SHP77 (cell line): Measurements from ENCODE around the gene SLC8A3.
A peak's percentile ranks its signal among the peaks of the same experiment; 100 is the strongest.

Experiments
- DNase-seq, 2 experiments: peaks; one replicate each; lab custom pipeline; 2025; lab: John Stamatoyannopoulos, UW

SLC8A3 gene

GRCh38 chr14:70114621-70115156, 74.1 kb downstream of the SLC8A3 start:
- no peak for DNase-seq

- DNase-seq = no peak
Measured at GRCh38 chr14:70113211-70113610, 75.5 kb downstream of the SLC8A3 start.

DNA sequence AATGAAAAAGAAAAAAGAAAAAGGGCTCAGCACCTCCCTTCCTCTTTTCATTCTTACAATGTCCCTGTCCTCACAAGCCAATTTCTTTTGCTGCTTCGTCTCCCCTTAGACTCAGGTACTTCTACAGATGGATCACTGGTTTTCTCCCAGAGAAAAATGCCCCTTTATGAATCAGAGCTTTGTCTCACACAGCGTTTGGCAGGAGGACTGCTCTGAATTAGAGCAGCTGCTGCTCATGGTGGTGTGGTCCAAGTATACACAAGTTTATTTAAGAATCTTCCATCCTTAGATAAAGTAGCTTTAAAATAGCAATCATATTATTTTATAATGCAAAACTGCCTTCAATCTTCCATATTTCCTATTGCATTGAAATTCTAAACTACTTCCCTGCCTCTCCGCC, 80.3 kb downstream of the SLC8A3 start:
- DNase-seq = no peak

DNA sequence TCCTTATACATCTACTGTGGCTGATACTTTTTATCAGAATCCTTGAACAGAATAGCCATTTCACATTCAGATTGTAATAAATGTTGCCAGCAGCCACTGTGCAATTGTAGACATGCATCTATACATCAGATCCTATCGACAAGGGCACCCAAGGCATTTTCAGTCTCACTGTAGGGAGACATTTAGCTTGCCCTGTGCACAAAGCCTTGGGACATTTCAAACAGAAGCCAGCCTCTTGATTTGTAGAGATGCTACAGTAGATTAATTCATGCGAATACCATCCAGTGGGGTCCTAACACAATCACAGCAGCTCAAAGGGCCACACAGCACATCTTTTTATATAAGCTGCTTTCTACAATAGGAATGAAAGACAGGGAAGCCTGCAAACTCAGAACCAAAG, 81.4 kb downstream of the SLC8A3 start:
- no peak for DNase-seq

- no peak for DNase-seq
Measured at GRCh38 chr14:70100071-70100470, 88.7 kb downstream of the SLC8A3 start.

- no peak for DNase-seq
Measured at GRCh38 chr14:70098250-70098809, 90.4 kb downstream of the SLC8A3 start.

- DNase-seq = peak; percentile 43 to 73
Measured at GRCh38 chr14:70097576-70098249, 91.0 kb downstream of the SLC8A3 start.

GRCh38 chr14:70096866-70097265, 91.9 kb downstream of the SLC8A3 start:
- DNase-seq = peak; percentile 22 to 39

- DNase-seq = no peak
Measured at GRCh38 chr14:70094631-70095030, 94.1 kb downstream of the SLC8A3 start.

GRCh38 chr14:70094106-70094505, 94.6 kb downstream of the SLC8A3 start:
- DNase-seq = no peak

DNA sequence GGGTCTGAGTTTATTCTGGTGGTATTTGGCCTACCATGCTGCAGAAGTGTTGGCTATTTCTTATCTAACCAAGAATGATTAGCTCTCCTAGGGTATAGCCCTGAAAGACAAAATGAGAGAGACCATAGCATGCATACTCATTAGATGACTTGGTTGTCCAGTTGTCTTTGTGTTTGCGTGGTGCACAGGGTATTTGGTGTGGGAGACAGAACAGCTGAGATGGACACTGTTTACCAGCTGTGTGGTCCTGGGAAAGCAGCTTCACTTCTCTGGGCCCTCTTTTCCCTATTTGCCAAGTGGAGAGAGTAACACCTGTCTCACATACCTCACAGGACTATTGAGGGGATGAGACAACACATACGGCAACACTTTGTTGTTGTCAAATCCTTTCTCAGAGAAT, 95.6 kb downstream of the SLC8A3 start:
- DNase-seq = no peak

DNA sequence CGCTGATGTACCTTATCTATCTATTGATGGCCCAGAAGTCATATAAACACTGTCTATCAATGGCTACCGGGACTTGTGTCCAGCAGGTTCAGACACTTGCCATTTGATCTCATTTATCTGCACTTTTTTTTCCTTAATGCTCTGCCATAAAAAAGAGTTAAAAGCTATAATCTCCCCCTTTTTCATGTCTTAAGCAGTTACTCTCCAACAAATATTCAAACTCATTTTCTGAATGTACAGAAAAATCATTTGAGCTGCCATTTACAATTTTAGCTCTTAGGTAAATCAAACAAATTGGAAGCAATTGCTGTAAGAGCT, 101.4 kb downstream of the SLC8A3 start:
- no peak for DNase-seq

GRCh38 chr14:70086685-70087379, 101.9 kb downstream of the SLC8A3 start:
- peak in 1 of 2 experiments; percentile 13 for DNase-seq

- no peak for DNase-seq
Measured at GRCh38 chr14:70084226-70084625, 104.5 kb downstream of the SLC8A3 start.

- no peak for DNase-seq
Measured at GRCh38 chr14:70082394-70082793, 106.4 kb downstream of the SLC8A3 start.

- no peak for DNase-seq
Measured at GRCh38 chr14:70080076-70080475, 108.7 kb downstream of the SLC8A3 start.

GRCh38 chr14:70078329-70078728, 110.4 kb downstream of the SLC8A3 start:
- no peak for DNase-seq

GRCh38 chr14:70077720-70078119, 111.0 kb downstream of the SLC8A3 start:
- DNase-seq = no peak

GRCh38 chr14:70077005-70077404, 111.7 kb downstream of the SLC8A3 start:
- no peak for DNase-seq

DNA sequence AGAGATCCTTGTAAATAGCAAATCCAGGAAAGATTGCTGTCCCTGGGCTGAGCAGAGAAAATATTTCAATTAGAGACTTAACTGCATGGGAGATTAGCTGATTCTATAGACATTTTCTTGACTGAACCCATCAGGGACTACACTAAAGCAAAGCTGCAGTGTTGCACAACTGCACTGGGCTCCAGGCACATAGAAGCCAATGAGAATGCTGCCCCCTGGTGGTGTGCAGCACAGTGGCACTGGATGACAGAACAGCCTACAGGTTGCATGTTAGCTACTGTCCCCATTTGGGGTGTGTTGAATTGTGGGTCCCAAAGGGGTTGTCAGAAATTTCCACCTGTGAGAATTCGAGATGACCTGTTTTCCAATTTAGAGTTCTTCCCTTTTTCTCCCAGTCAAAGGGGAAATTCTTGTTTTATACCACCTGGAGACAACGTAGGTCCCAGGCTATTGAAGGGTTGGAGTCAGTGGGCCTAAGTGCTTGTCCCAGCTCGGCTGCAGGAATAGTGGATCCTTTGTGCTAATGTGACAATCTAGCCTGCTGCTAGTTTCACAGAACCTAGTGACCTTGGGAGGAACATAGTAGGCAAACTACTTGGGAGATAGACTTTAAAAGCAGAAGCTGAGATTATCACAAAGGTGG, 114.7 kb downstream of the SLC8A3 start:
- DNase-seq = peak; percentile 54 to 72

GRCh38 chr14:70069186-70069585, 119.6 kb downstream of the SLC8A3 start:
- DNase-seq = no peak

GRCh38 chr14:70067810-70068209, 120.9 kb downstream of the SLC8A3 start:
- no peak for DNase-seq
